Kidney epithelial cell (primary cell): Measurements from ENCODE around the gene NOCT. TPM values are rescaled to one million over a fixed set of nuclear protein-coding genes. Genes with fewer than 3 reads are reported as not detected.

ENCODE experiments used
- DNase-seq: peaks from one replicate; pipeline ENCODE4 v3.0.0-alpha.2; 2010; ENCODE audit warnings: low read depth
- H3K27me3 ChIP-seq: 2 replicates; pipeline ENCODE4 v1.6.0; 2011; ENCODE audit warnings: low read length; ENCODE audit not compliant: control insufficient read depth, insufficient read depth
- H3K36me3 ChIP-seq: 2 replicates; pipeline ENCODE4 v1.5.1; 2011; ENCODE audit warnings: low read length; ENCODE audit not compliant: control insufficient read depth, insufficient read depth
- H3K4me3 ChIP-seq: 2 replicates; pipeline ENCODE4 v1.5.1; 2011; ENCODE audit warnings: low read depth, mild to moderate bottlenecking, control low read depth, low read length
- CTCF ChIP-seq: IDR thresholded peaks from 2 replicates; pipeline ENCODE4 v1.5.1; 2011; ENCODE audit warnings: mild to moderate bottlenecking, moderate library complexity, low read length, control low read depth, inconsistent platforms; ENCODE audit not compliant: insufficient read depth, poor library complexity, severe bottlenecking
- total RNA-seq: library from RNA; depleted of rRNA; stranded (reverse); fragments of >200 nt; gene quantifications from 2 replicates; pipeline ENCODE4 v1.2.3, GENCODE V29; 2015

Gene NOCT, protein sequence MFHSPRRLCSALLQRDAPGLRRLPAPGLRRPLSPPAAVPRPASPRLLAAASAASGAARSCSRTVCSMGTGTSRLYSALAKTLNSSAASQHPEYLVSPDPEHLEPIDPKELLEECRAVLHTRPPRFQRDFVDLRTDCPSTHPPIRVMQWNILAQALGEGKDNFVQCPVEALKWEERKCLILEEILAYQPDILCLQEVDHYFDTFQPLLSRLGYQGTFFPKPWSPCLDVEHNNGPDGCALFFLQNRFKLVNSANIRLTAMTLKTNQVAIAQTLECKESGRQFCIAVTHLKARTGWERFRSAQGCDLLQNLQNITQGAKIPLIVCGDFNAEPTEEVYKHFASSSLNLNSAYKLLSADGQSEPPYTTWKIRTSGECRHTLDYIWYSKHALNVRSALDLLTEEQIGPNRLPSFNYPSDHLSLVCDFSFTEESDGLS
- 37.5 and 47.4 TPM in 2 replicates for total RNA-seq

- peak within 1 kb of the TSS; percentile 55 for H3K4me3 ChIP-seq
Observed at GRCh38 chr4:139015269-139015947, at the start of gene NOCT. NOCT (plus strand) TSS chr4:139015781; CDS start chr4:139015982, 201 bp downstream.

GRCh38 chr4:138967313-138967712 is 48.3 kb upstream of the NOCT start:
- Histone ChIP-seq H3K27me3 (no peaks in the 10 kb centered on the region), H3K4me3 (no peak overlapping the region), H3K36me3 (no peaks in the 10 kb centered on the region)
- TF ChIP-seq CTCF = no peak
- DNase-seq = no peak

More at GRCh38 chr4:139015269-139015947, at the start of gene NOCT:
- peak; percentile 73 for DNase-seq
- no peak for TF ChIP-seq CTCF
- no peaks in the 10 kb centered on the region for H3K27me3 ChIP-seq
- H3K36me3 ChIP-seq = no peaks in the 10 kb centered on the region

DNA sequence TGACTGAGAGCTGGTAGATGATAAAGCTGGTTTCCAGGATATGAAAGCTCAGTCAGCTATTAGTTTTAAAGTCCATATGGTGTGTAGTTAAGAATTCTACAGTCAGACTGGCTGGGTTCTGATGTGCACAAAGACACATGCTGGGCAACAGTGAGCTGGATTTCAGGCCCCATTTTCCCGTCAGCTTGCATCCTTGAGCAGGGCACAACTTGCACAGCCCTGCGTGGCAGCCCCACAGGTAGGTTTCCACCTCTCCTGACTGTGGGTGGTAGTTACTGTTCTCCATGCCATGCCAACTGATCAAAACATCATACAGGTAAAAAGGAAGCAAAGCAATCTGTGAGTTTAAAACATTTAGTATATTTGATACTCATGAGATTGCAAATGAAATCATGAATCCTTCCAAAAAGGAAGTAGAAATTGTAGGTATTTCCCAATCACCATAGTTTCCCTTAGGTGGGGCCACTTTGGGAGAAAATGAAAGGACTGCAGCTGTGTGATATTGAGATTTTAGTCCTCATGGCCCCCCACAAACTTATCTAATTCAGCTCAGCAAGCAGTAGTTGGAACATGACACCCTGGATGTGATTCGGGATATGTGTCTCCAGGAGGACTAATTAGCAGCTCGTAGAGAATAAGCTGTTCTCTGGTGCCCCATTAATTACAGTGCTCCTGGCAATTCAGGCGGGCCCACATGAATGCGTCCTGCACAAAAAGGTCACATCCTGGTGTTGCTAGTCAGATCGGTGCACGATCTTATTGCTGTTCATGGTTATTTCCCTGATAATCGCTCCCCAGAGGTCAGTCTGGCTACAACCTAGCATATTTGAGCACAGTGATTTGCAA is 42.4 kb upstream of the NOCT start:
- H3K36me3 ChIP-seq = no peaks in the 10 kb centered on the region
- DNase-seq = no peak
- TF ChIP-seq CTCF = no peak

DNA sequence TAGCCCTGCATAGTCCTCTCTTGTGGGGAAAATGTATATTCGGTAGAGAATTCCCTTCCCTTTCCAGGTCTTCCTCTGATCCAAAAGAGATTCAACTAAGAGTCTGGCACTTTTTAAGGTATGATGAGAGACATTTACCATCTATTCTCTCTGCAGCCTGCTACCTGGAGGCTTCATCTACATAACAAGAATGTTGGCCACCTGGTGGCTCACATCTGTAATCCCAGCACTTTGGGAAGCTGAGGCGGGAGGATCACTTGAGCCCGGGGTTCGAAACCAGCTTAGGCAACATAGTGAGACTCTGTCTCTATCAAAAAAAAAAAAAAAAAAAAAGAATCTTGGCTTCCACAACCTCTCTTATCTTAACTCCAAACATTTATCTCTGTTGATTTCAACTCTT is 40.4 kb upstream of the NOCT start:
- H3K27me3 ChIP-seq = no peaks in the 10 kb centered on the region
- no peaks in the 10 kb centered on the region for H3K36me3 ChIP-seq
- no peak for DNase-seq
- no peak overlapping the region for H3K4me3 ChIP-seq
- no peak for TF ChIP-seq CTCF

More for the DNA sequence above, 42.4 kb upstream of the NOCT start:
- no peaks in the 10 kb centered on the region for H3K27me3 ChIP-seq
- H3K4me3 ChIP-seq = no peak overlapping the region

GRCh38 chr4:138976526-138976925 is 39.1 kb upstream of the NOCT start:
- H3K27me3 ChIP-seq = no peaks in the 10 kb centered on the region
- no peak for DNase-seq
- no peak overlapping the region for H3K4me3 ChIP-seq
- TF ChIP-seq CTCF = no peak
- no peaks in the 10 kb centered on the region for H3K36me3 ChIP-seq
